Caco-2 (cell line): ENCODE data around the gene FOXN3. TPM values are rescaled to one million over a fixed set of nuclear protein-coding genes. Genes with fewer than 3 reads are reported as not detected.

Experiments
- BruUV-seq: library from RNA; stranded (reverse); fragments of 400-500 nt; replicated peaks from 2 replicates; lab custom pipeline; 2021; lab: Mats Ljungman, UMichigan
- CTCF ChIA-PET: fragments of 300-600 bp; sonication (Branson Sonifier 250); formaldehyde crosslinking; loops from one replicate; lab custom pipeline; 2022; ENCODE audit warnings: antibody characterized with exemption; lab: Charles Lee
- POLR2A ChIA-PET: fragments of 300-600 bp; sonication (Branson Sonifier 250); formaldehyde crosslinking; loops from one replicate; lab custom pipeline; 2022; ENCODE audit warnings: antibody characterized with exemption; lab: Charles Lee
- DNase-seq, 2 experiments: peaks; one replicate each; pipeline versions ENCODE4 v3.0.0 to v3.0.0-alpha.2; 2020 to 2022
- H3K27me3 ChIP-seq: replicated peaks from 2 replicates; pipeline ENCODE4 v1.6.0; 2011; ENCODE audit warnings: low read length; ENCODE audit not compliant: control insufficient read depth, insufficient read depth
- H3K36me3 ChIP-seq: 2 replicates; pipeline ENCODE4 v1.5.1; 2011; ENCODE audit warnings: low read length; ENCODE audit not compliant: control insufficient read depth, insufficient read depth
- H3K4me1 ChIP-seq: fragments of 250-450 bp; sonication (Bioruptor Pico); 2 replicates; pipeline ENCODE4 v1.5.1; 2020; ENCODE audit warnings: mild to moderate bottlenecking
- H3K4me3 ChIP-seq: 2 replicates; pipeline ENCODE4 v1.5.1; 2011; ENCODE audit warnings: low read depth, mild to moderate bottlenecking, control low read depth, low read length
- H3K9me3 ChIP-seq: fragments of 250-450 bp; sonication (Bioruptor Pico); 2 replicates; pipeline ENCODE4 v1.5.1; 2020; ENCODE audit warnings: mild to moderate bottlenecking, moderate library complexity
- H3K27ac Mint-ChIP-seq: one replicate; pipeline ENCODE4 v1.8.0; 2022; ENCODE audit warnings: mixed read lengths; ENCODE audit not compliant: unreplicated experiment
- H3K27me3 Mint-ChIP-seq: one replicate; pipeline ENCODE4 v1.8.0; 2022; ENCODE audit warnings: mixed read lengths; ENCODE audit not compliant: insufficient read depth, unreplicated experiment
- H3K36me3 Mint-ChIP-seq: one replicate; pipeline ENCODE4 v1.8.0; 2022; ENCODE audit warnings: mild to moderate bottlenecking, mixed read lengths; ENCODE audit not compliant: insufficient read depth, unreplicated experiment
- H3K4me1 Mint-ChIP-seq: one replicate; pipeline ENCODE4 v1.8.0; 2022; ENCODE audit warnings: low read depth, mixed read lengths; ENCODE audit not compliant: unreplicated experiment
- H3K4me3 Mint-ChIP-seq: one replicate; pipeline ENCODE4 v1.8.0; 2022; ENCODE audit warnings: mild to moderate bottlenecking, moderate library complexity, mixed read lengths; ENCODE audit not compliant: unreplicated experiment
- H3K9me3 Mint-ChIP-seq: one replicate; pipeline ENCODE4 v1.8.0; 2022; ENCODE audit warnings: mixed read lengths; ENCODE audit not compliant: unreplicated experiment
- intact Hi-C: fragments of 100-400 bp; cut with micrococcal nuclease; formaldehyde crosslinking; loops from one replicate; pipeline ENCODE4 v1.10.0; 2022; ENCODE audit not compliant: unreplicated experiment
- total RNA-seq: library from RNA; stranded (reverse); gene quantifications from 2 replicates; pipeline ENCODE4 v1.2.3, GENCODE V29; 2022
- TF ChIP-seq, protein P1 (sequence below), 2 experiments: fragments of 200-600 bp in 1 of 2; IDR thresholded peaks; 1 replicate in 1 of 2; 2 replicates in 1 of 2; pipeline versions ENCODE4 v1.5.1 to v1.8.0; 2011 to 2022; ENCODE audit warnings: antibody characterized with exemption in 1 of 2, control low read depth in 1 of 2, inconsistent platforms in 1 of 2, low read depth in 1 of 2, low read length in 1 of 2, mild to moderate bottlenecking in 1 of 2, moderate library complexity in 1 of 2; ENCODE audit not compliant: insufficient read depth in 1 of 2, severe bottlenecking in 1 of 2, unreplicated experiment in 1 of 2

Gene FOXN3
- total RNA-seq, 1 experiment from 2014 or later: 20.6 TPM

DNA sequence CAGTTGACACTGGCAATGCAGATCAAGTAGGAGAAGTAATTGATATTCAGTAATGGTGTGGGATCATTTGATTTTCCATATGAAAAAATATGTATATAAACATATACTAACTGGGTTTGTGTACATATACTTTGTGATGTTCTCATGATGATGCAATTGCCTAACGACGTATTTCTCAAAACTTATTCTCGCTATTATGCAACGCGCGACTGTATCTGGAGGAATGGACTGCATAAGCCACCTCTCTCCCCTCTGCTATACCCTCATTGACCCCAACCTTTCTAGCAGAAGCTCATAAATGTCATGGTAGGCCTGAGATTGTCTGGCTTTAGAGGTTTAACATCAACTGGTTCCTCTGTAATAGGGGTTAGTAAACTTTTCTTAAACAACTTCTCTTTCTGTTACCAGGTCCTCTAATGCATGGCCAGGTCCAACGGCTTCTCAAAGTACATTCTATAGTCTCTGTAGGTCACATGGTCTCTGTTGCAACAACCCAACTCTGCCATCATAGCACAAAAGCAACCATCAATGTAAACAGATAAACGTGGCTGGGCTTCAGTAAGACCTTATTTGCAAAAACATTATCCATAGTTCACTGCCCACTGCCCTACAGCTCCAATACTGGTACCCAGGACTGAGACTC lies 59.3 kb downstream of the FOXN3 start:
- Mint-ChIP-seq H3K36me3 (peaks cover 6% of the 10 kb centered on the region), H3K4me1 (no peaks in the 10 kb centered on the region), H3K27me3 (no peaks in the 10 kb centered on the region), H3K27ac (no peak overlapping the region), H3K9me3 (no peaks in the 10 kb centered on the region), H3K4me3 (no peak overlapping the region)
- BruUV-seq: no TSS peak
- Histone ChIP-seq H3K36me3 (no peaks in the 10 kb centered on the region), H3K27me3 (no peaks in the 10 kb centered on the region), H3K9me3 (no peaks in the 10 kb centered on the region), H3K4me1 (0 out of 2 replicates have a peak, but pooled peaks cover 4% of the 10 kb centered on the region), H3K4me3 (no peak overlapping the region)
- no peak for DNase-seq
- POLR2A ChIA-PET: no interaction called here
- intact Hi-C loops: no loop called here
- TF ChIP-seq, protein P1, sequence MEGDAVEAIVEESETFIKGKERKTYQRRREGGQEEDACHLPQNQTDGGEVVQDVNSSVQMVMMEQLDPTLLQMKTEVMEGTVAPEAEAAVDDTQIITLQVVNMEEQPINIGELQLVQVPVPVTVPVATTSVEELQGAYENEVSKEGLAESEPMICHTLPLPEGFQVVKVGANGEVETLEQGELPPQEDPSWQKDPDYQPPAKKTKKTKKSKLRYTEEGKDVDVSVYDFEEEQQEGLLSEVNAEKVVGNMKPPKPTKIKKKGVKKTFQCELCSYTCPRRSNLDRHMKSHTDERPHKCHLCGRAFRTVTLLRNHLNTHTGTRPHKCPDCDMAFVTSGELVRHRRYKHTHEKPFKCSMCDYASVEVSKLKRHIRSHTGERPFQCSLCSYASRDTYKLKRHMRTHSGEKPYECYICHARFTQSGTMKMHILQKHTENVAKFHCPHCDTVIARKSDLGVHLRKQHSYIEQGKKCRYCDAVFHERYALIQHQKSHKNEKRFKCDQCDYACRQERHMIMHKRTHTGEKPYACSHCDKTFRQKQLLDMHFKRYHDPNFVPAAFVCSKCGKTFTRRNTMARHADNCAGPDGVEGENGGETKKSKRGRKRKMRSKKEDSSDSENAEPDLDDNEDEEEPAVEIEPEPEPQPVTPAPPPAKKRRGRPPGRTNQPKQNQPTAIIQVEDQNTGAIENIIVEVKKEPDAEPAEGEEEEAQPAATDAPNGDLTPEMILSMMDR (IDR thresholded peaks at IDR 0.05; ENCODE audit: insufficient read depth in 1 of 2, low read depth in 1 of 2, low read length in 1 of 2, severe bottlenecking in 1 of 2, unreplicated experiment in 1 of 2): no peak
- CTCF ChIA-PET: no interaction called here

DNA sequence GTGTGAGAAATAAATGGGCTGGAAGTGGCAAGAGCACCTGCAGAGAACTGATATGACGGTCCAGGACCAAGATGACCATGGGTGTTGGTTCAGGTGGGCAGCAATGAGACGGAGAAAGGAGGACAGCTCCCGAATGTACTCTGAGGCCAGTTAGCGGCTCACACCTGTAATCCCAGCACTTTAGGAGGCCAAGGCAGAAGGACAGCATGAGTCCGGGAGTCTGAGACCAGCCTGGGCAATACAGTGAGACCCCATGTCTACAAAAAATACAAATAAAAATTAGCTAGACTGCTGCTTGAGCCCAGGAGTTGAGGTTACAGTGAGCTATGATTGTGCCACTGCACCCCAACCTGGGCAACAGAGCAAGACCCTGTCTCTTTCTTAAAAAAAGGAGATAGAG lies 60.1 kb downstream of the FOXN3 start:
- Histone ChIP-seq H3K27me3 (no peaks in the 10 kb centered on the region), H3K4me3 (no peak overlapping the region), H3K9me3 (no peaks in the 10 kb centered on the region), H3K36me3 (no peaks in the 10 kb centered on the region), H3K4me1 (peaks cover 12% of the 10 kb centered on the region)
- no peak overlapping the region for H3K27ac Mint-ChIP-seq
- POLR2A ChIA-PET: no interaction called here
- TF ChIP-seq, protein P1 (IDR thresholded peaks at IDR 0.05; ENCODE audit: insufficient read depth in 1 of 2, low read depth in 1 of 2, low read length in 1 of 2, severe bottlenecking in 1 of 2, unreplicated experiment in 1 of 2): no peak
- H3K27me3 Mint-ChIP-seq: no peaks in the 10 kb centered on the region
- intact Hi-C loops: no loop called here
- H3K4me3 Mint-ChIP-seq: no peak overlapping the region
- CTCF ChIA-PET: no interaction called here
- no peak for DNase-seq
- no peaks in the 10 kb centered on the region for H3K9me3 Mint-ChIP-seq
- no TSS peak for BruUV-seq
- peaks cover 6% of the 10 kb centered on the region for H3K36me3 Mint-ChIP-seq
- no peaks in the 10 kb centered on the region for H3K4me1 Mint-ChIP-seq

DNA sequence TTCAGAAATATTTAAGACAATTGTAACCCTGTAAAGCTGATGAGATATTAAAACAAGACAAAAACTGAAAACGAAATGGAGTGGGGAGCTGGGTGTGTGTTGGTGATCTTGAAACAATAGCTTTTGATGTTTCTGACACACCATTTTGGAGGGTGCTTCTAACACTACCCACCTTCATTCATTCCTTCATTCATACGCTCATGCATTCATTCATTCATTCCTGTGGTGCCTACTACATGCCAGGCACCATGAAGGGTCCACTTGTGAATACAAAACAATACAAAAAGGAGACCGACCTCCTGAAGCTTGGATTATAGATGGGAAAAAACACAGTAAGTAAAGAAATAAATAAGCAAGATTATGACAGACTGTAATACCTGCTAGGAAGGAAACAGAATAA lies 60.5 kb downstream of the FOXN3 start:
- no peaks in the 10 kb centered on the region for H3K27me3 Mint-ChIP-seq
- ChIA-PET POLR2A (no interaction called here), CTCF (no interaction called here)
- Histone ChIP-seq H3K36me3 (no peaks in the 10 kb centered on the region), H3K4me3 (no peak overlapping the region), H3K9me3 (no peaks in the 10 kb centered on the region), H3K4me1 (peaks cover 15% of the 10 kb centered on the region), H3K27me3 (no peaks in the 10 kb centered on the region)
- H3K4me1 Mint-ChIP-seq: peaks cover 1% of the 10 kb centered on the region
- peaks cover 6% of the 10 kb centered on the region for H3K36me3 Mint-ChIP-seq
- H3K9me3 Mint-ChIP-seq: no peaks in the 10 kb centered on the region
- no peak for DNase-seq
- TF ChIP-seq, protein P1 (IDR thresholded peaks at IDR 0.05; ENCODE audit: insufficient read depth in 1 of 2, low read depth in 1 of 2, low read length in 1 of 2, severe bottlenecking in 1 of 2, unreplicated experiment in 1 of 2): no peak
- no TSS peak for BruUV-seq
- intact Hi-C loops: no loop called here
- H3K27ac Mint-ChIP-seq: no peak overlapping the region
- no peak overlapping the region for H3K4me3 Mint-ChIP-seq
